Ectodermal cell (in vitro differentiated cells): ENCODE measurements around the gene RASD2.
"Not testable (repeated sequence)": the region's sequence is repeated elsewhere in the genome, so short reads cannot be mapped to it uniquely, and the experiment has no call there.

ENCODE experiments used
- H3K27ac ChIP-seq: 2 replicates; pipeline ENCODE4 v1.7.0; 2013; ENCODE audit warnings: mild to moderate bottlenecking, low read depth, low read length; ENCODE audit not compliant: insufficient read depth, poor library complexity, severe bottlenecking
- H3K27me3 ChIP-seq: 2 replicates; pipeline ENCODE4 v1.7.0; 2013; ENCODE audit warnings: mild to moderate bottlenecking, low read length; ENCODE audit not compliant: insufficient read depth, control insufficient read depth, poor library complexity, severe bottlenecking
- H3K36me3 ChIP-seq: one replicate; pipeline ENCODE4 v1.7.0; 2013; ENCODE audit warnings: low read length; ENCODE audit not compliant: control insufficient read depth, insufficient read depth
- H3K4me1 ChIP-seq: one replicate; pipeline ENCODE4 v1.7.0; 2013; ENCODE audit warnings: low read length; ENCODE audit not compliant: control insufficient read depth, insufficient read depth
- H3K4me3 ChIP-seq: 2 replicates; pipeline ENCODE4 v1.7.0; 2013; ENCODE audit warnings: low read depth, low read length, control low read depth; ENCODE audit not compliant: insufficient read depth
- H3K9me3 ChIP-seq: 2 replicates; pipeline ENCODE4 v1.7.0; 2013; ENCODE audit warnings: mild to moderate bottlenecking, low read length, moderate library complexity; ENCODE audit not compliant: control insufficient read depth
- WGBS, 2 experiments: methylation state at CpG; one replicate each; pipeline ENCODE4 v1.1.7; 2013; ENCODE audit warnings: missing lambda C conversion rate in 2 of 2; 5-methylcytosine and 5-hydroxymethylcytosine counted together

Gene RASD2

DNA sequence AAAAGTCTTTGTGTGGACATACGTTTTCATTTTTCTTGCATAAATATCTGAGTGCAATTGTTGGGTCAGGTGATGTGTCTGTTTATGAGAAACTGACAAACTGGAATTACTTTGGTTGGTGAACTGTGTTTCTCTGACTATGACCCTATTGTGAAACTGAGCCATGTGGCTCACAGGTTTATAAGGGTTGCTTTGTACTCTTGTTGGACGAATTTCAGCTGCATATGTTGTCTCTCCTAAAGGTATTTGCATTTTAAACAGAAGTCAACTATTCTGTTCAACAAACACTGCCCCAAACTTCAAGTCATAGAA is 34.4 kb upstream of the RASD2 start:
- Histone ChIP-seq H3K4me3 (no peak overlapping the region), H3K27me3 (no peaks in the 10 kb centered on the region), H3K9me3 (no peaks in the 10 kb centered on the region), H3K36me3 (no peaks in the 10 kb centered on the region), H3K27ac (no peak overlapping the region), H3K4me1 (peaks cover 6% of the 10 kb centered on the region)
- 88 to 89% methylated on average over 2 of the region's 2 CpGs for WGBS, 2 experiments

DNA sequence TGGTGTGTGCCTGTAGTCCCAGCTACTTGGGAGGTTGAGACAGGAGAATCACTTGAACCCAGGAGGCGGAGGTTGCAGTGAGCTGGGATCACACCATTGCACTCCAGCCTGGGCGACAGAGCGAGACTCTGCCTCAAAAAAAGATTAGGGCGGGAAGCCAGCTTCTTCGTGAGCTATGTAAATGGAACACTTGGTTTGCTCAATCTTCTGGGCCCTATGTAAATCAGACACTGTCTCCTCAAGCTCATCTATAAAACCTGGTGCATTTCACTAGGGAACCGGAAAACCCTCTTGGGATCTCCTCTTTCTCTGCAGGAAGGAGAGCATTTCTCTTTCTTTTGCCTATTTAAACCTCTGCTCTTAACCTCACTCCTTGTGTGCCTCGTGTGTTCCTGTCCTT is 32.8 kb upstream of the RASD2 start:
- H3K27ac ChIP-seq, H3K4me1 ChIP-seq, H3K4me3 ChIP-seq, H3K36me3 ChIP-seq, H3K27me3 ChIP-seq, H3K9me3 ChIP-seq: not testable (repeated sequence)
- 91 to 92% methylated on average over 7 of the region's 7 CpGs for WGBS, 2 experiments

DNA sequence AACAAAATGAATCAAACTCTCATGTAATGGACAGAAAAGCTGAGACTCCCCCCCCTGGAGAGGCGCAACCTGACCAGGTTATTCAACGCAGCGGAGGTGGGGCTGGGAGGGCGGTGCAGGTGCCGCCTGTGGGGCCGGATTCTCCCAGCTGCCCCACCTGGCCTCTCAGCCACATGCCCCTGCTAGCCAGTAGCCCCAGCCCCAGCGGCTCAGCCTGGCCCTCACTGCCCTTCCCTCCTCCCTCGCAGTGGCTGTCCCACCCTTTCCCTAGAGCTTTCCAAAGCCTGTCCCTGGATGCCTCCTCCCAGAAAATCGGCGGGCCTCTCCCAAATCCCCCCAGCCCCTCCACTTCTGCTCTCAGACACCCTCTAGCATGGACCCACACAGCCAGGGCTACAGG is 31.2 kb upstream of the RASD2 start:
- Histone ChIP-seq H3K4me1 (peaks cover 6% of the 10 kb centered on the region), H3K27me3 (no peaks in the 10 kb centered on the region), H3K27ac (no peak overlapping the region), H3K36me3 (no peaks in the 10 kb centered on the region), H3K9me3 (no peaks in the 10 kb centered on the region), H3K4me3 (no peak overlapping the region)
- 86 to 90% methylated on average over 10 of the region's 10 CpGs for WGBS, 2 experiments

DNA sequence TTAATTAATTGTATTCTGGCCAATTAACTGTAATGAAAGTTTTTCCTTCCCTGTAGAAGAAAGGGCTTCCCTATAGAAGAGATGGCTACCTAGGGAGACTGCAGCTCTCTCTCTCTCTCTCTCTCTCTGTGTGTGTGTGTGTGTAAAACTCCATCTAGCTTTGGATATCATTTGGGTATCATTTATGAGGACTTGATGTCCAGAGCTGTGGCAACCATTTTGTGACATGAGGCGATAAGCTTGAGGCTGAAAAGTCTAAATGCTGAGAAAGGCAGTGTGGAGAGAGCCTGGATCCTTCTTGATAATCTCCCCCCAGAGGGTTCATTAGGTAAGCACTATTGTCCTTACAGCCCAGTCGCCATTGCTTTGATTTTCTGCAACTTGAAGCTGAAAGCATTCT is 30.7 kb upstream of the RASD2 start:
- H3K36me3 ChIP-seq: no peaks in the 10 kb centered on the region
- H3K9me3 ChIP-seq: no peaks in the 10 kb centered on the region
- no peaks in the 10 kb centered on the region for H3K27me3 ChIP-seq
- H3K4me3 ChIP-seq: no peak overlapping the region
- H3K27ac ChIP-seq: no peak overlapping the region
- H3K4me1 ChIP-seq: peaks cover 6% of the 10 kb centered on the region
- 89 to 94% methylated on average over 2 of the region's 2 CpGs for WGBS, 2 experiments

DNA sequence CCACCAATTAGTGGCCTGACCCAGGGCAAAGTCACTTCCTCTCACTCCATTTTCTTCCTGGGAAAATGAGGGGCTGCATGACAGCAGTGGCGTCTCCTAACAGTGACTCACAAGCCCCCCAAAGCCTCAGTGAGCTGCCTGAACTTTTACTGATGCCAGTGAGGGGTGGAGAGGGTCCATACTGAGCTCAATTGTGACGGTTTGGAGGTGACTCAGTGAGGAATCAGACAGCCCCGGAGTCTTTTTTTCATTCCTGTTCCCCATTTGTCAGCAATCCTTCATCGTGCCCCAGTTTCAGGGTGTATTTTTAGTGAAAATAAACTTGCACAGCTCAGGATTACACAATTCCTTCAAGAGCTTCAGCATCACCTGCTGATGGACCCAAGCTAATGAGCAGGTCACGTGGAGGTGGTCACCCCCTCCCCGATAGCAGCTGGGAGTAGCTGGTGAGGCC is 30.1 kb upstream of the RASD2 start:
- H3K9me3 ChIP-seq: no peaks in the 10 kb centered on the region
- H3K27me3 ChIP-seq: no peaks in the 10 kb centered on the region
- peaks cover 1% of the 10 kb centered on the region for H3K4me1 ChIP-seq
- WGBS, 2 experiments: 88 to 93% methylated on average over 6 of the region's 6 CpGs
- H3K27ac ChIP-seq: no peak overlapping the region
- H3K4me3 ChIP-seq: no peak overlapping the region
- no peaks in the 10 kb centered on the region for H3K36me3 ChIP-seq

DNA sequence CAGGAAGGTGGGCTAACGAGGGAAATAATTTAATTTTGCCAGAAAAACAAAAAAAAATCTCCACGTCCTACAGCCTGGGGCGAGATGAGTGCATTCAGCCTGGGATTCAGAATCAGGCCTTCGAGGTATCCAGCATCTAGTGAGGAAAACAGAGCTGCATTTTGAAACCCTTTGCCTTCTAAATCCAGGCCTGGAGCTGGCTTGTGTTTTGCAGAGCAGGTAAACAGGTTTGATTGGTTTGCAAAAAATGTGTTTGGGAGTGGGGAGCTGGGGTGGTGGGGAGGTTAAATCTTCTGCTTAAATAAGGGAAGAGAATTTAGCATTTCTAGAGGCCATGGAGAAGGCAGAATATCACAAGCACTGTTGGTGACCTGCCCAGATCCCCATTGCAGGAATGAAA is 29.7 kb upstream of the RASD2 start:
- no peaks in the 10 kb centered on the region for H3K4me1 ChIP-seq
- H3K27ac ChIP-seq: no peak overlapping the region
- 93 to 96% methylated on average over 4 of the region's 4 CpGs for WGBS, 2 experiments
- no peaks in the 10 kb centered on the region for H3K27me3 ChIP-seq
- no peaks in the 10 kb centered on the region for H3K36me3 ChIP-seq
- no peaks in the 10 kb centered on the region for H3K9me3 ChIP-seq
- no peak overlapping the region for H3K4me3 ChIP-seq

DNA sequence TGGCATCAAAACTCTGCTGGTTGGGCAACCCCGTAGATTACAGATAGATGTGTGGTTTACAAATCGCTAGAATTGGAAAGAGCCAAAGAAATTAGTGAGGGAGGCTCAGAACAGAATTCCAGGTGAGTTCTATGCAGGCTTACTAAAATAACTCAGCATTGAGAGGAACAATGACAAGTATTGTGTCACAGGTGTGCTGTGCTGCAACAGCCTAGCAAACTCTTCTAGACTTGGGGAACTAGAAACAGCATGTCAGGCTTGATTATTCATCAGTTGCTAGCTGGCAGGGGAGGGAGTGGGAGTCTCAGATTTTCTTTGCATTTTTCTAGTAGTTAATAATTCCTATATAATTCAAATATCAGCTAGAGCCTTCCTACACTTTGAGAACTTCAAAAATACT is 26.3 kb upstream of the RASD2 start:
- no peaks in the 10 kb centered on the region for H3K36me3 ChIP-seq
- no peaks in the 10 kb centered on the region for H3K9me3 ChIP-seq
- no peaks in the 10 kb centered on the region for H3K27me3 ChIP-seq
- no peak overlapping the region for H3K27ac ChIP-seq
- whole genome bisulfite sequencing, 2 experiments: 89 to 95% methylated on average over 2 of the region's 2 CpGs
- H3K4me3 ChIP-seq: no peak overlapping the region
- H3K4me1 ChIP-seq: peaks cover 7% of the 10 kb centered on the region

DNA sequence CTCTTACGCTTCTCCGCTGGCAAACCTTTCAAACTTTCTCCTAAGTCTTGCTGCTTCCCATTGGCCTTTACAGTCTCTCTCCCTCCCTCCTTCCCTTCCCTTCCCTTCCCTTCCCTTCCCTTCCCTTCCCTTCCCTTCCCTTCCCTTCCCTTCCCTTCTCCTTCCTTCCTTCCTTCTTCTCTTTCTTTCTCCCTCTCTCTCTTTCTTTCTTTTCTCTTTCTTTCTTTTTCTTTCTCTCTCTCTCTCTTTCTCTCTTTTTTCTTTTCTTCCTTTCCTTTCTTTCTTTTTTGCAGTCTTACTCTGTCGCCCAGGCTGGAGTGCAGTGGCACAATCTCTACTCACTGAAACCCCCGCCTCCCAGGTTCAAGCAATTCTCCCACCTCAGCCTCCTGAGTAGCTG is 24.7 kb upstream of the RASD2 start:
- not testable (repeated sequence) for H3K36me3 ChIP-seq, H3K27ac ChIP-seq, H3K27me3 ChIP-seq, H3K9me3 ChIP-seq, H3K4me3 ChIP-seq, H3K4me1 ChIP-seq
- WGBS, 2 experiments: 93 to 96% methylated on average over 4 of the region's 4 CpGs

DNA sequence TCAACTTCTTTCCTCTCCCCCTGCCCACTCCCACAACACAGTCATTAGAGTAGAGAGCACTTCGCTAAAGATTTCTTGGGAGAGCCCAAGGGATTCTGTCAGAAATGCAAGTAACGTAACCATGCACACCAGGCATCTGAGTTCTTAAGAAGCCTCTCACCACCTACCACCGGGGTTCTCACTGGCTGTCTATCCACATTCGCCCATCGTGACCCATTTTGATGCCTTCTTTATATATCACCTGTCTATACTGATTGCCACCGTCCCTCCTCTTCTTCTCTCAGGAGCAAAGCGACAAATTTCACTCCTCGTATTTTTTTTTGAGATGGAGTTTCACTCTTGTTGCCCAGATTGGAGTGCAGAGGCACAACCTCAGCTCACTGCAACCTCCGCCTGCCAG is 23.9 kb upstream of the RASD2 start:
- WGBS, 2 experiments: 89 to 93% methylated on average over 9 of the region's 9 CpGs
- H3K27me3 ChIP-seq: no peaks in the 10 kb centered on the region
- H3K27ac ChIP-seq: no peak overlapping the region
- H3K9me3 ChIP-seq: no peaks in the 10 kb centered on the region
- no peak overlapping the region for H3K4me3 ChIP-seq
- H3K36me3 ChIP-seq: no peaks in the 10 kb centered on the region
- H3K4me1 ChIP-seq: peaks cover 7% of the 10 kb centered on the region

DNA sequence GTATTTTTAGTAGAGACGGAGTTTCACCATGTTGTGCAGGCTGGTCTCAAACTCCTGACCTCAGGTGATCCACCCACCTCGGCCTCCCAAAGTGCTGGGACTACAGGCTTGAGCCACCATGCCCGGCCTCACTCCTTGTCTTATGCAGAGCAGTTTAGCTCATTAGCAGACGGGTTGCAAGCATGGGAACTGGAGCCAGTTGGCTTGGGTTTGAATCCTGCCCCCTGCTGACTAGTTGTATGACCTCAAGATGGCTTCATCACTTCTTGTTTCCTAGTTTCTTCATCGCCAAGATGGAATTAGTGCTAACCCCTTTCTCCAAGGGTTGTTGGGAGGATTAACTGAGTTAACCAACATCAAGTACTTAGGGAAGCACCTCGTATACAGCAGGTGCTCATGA is 23.4 kb upstream of the RASD2 start:
- Histone ChIP-seq H3K27me3 (no peaks in the 10 kb centered on the region), H3K4me1 (peaks cover 7% of the 10 kb centered on the region), H3K36me3 (no peaks in the 10 kb centered on the region), H3K9me3 (no peaks in the 10 kb centered on the region), H3K27ac (no peak overlapping the region), H3K4me3 (no peak overlapping the region)
- 84 to 87% methylated on average over 6 of the region's 6 CpGs for WGBS, 2 experiments

DNA sequence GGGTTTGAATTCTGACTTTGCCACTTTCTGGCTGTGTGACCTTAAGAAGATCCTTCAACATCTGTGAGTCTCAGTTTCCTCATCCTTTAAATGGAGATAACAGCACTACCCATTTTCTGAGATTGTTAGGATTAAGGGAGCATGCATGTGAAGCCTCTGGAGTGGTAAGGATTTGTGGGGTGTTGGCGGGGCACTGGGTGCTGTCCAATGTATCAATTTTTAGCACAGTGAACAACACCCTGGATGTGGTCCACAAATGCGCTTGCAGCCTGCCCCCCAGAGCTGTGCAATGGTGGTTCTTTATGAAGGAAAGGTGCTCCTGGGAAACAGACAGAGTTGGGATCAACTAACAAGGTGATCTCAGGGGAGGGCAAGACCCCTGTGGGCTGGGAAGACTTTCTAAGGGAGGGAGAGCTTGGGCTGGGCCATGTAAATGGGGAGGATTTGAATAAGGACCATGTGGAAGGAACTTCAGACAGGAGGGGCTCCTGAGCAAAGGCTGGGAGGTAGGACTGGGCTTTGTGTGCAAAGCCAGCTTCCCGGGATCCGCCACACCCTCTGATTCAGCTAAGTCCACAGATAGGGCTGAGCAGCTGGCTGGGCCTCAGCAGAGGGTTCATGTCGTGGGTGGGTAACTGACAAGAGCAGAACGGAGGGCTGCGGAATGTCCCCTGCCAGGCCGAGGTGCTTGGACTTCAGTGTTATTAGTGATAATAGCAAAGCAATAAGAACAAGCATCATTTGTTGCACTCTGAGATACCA is 22.7 kb upstream of the RASD2 start:
- no peaks in the 10 kb centered on the region for H3K36me3 ChIP-seq
- H3K27me3 ChIP-seq: no peaks in the 10 kb centered on the region
- H3K27ac ChIP-seq: no peak overlapping the region
- no peak overlapping the region for H3K4me3 ChIP-seq
- H3K4me1 ChIP-seq: peaks cover 7% of the 10 kb centered on the region
- 79% methylated on average over 8 of the region's 8 CpGs for WGBS, 2 experiments
- H3K9me3 ChIP-seq: no peaks in the 10 kb centered on the region
